ENCODE measurements around the gene LPIN3.

LPIN3 gene

DNA sequence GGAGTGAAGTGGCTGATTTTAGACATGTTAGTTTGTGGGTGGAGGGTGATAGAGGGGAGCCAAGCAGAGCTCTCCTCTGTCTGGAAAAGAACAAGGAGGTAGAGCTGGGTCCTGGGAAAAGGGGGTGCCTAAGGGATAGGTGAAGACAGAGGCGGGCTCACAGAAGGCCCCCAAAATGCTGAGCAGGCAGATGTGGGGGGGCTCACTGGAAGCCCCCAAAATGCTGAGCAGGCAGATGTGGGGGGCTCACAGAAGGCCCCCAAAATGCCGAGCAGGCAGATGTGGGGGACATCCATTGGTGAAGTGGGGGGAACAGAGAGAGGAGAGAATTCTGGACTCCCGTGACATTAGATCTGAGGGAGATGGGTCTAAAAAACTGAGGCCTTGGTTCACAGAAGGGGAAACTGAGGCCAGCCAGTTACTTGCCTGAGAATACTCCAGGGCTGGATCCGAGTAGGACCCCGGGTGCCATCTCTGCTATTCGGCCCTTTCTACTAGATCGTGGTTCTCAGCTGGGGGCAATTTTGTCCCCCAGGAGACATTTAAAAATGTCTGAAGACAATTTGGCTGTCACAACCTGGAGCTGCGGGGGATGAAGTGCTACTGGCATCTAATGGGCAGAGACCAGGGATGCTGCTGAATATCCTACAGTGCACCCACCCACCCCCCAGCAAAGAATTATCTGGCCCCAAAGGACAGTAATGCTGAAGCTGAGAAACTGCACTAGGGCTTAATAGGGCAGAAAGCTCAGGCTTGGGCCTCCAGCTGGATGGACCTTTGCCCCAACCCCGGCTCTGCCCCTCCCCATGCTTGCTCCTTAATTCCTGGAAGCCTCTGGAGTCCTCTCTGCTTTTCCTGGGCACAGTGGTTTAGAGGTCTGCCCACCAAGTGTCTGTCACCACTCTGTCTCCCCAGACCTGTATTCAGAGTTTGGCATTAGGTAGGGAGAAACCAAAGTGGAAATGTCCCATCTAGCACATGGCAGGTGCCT is 2.1 kb downstream of the LPIN3 start:
- H3K9ac ChIP-seq (ENCODE audit: low read length) = no peak overlapping the region
- H3K9me3 ChIP-seq (ENCODE audit: control insufficient read depth, insufficient read depth, low read depth, low read length) = no peaks in the 10 kb centered on the region
- H3K36me3 ChIP-seq (ENCODE audit: control insufficient read depth, insufficient read depth, low read length) = no peaks in the 10 kb centered on the region
- no peak overlapping the region for H3K4me3 ChIP-seq (ENCODE audit: low read depth, low read length)
- peaks cover 10% of the 10 kb centered on the region for H3K27me3 ChIP-seq (ENCODE audit: control insufficient read depth, insufficient read depth, low read length)
- H3K4me1 ChIP-seq (ENCODE audit: control insufficient read depth, insufficient read depth, low read length) = peaks cover 20% of the 10 kb centered on the region
- H3K27ac ChIP-seq (ENCODE audit: low read depth, low read length) = no peak overlapping the region

- Histone ChIP-seq H3K4me1 (ENCODE audit: control insufficient read depth, insufficient read depth, low read length) (peaks cover 18% of the 10 kb centered on the region), H3K9me3 (ENCODE audit: control insufficient read depth, insufficient read depth, low read depth, low read length) (no peaks in the 10 kb centered on the region), H3K9ac (ENCODE audit: low read length) (no peak overlapping the region), H3K36me3 (ENCODE audit: control insufficient read depth, insufficient read depth, low read length) (no peaks in the 10 kb centered on the region), H3K27ac (ENCODE audit: low read depth, low read length) (no peak overlapping the region), H3K27me3 (ENCODE audit: control insufficient read depth, insufficient read depth, low read length) (peaks cover 3% of the 10 kb centered on the region), H3K4me3 (ENCODE audit: low read depth, low read length) (no peak overlapping the region)
Measured at GRCh38 chr20:41344477-41344876, 3.9 kb downstream of the LPIN3 start.

- Histone ChIP-seq H3K9me3 (ENCODE audit: control insufficient read depth, insufficient read depth, low read depth, low read length) (no peaks in the 10 kb centered on the region), H3K9ac (ENCODE audit: low read length) (no peak overlapping the region), H3K27me3 (ENCODE audit: control insufficient read depth, insufficient read depth, low read length) (no peaks in the 10 kb centered on the region), H3K36me3 (ENCODE audit: control insufficient read depth, insufficient read depth, low read length) (no peaks in the 10 kb centered on the region), H3K4me1 (ENCODE audit: control insufficient read depth, insufficient read depth, low read length) (peaks cover 14% of the 10 kb centered on the region), H3K4me3 (ENCODE audit: low read depth, low read length) (no peak overlapping the region), H3K27ac (ENCODE audit: low read depth, low read length) (no peak overlapping the region)
Measured at GRCh38 chr20:41344938-41345728, 4.5 kb downstream of the LPIN3 start.

- Histone ChIP-seq H3K9ac (ENCODE audit: low read length) (no peak overlapping the region), H3K9me3 (ENCODE audit: control insufficient read depth, insufficient read depth, low read depth, low read length) (no peaks in the 10 kb centered on the region), H3K27me3 (ENCODE audit: control insufficient read depth, insufficient read depth, low read length) (no peaks in the 10 kb centered on the region), H3K27ac (ENCODE audit: low read depth, low read length) (no peak overlapping the region), H3K36me3 (ENCODE audit: control insufficient read depth, insufficient read depth, low read length) (no peaks in the 10 kb centered on the region), H3K4me3 (ENCODE audit: low read depth, low read length) (no peak overlapping the region), H3K4me1 (ENCODE audit: control insufficient read depth, insufficient read depth, low read length) (peaks cover 14% of the 10 kb centered on the region)
Measured at GRCh38 chr20:41345729-41346067, 5.1 kb downstream of the LPIN3 start.

GRCh38 chr20:41347523-41348429 is 7.2 kb downstream of the LPIN3 start:
- Histone ChIP-seq H3K4me3 (ENCODE audit: low read depth, low read length) (no peak overlapping the region), H3K36me3 (ENCODE audit: control insufficient read depth, insufficient read depth, low read length) (no peaks in the 10 kb centered on the region), H3K4me1 (ENCODE audit: control insufficient read depth, insufficient read depth, low read length) (peaks cover 7% of the 10 kb centered on the region; the same call in 1 of the 2 replicates), H3K27ac (ENCODE audit: low read depth, low read length) (no peak overlapping the region), H3K9me3 (ENCODE audit: control insufficient read depth, insufficient read depth, low read depth, low read length) (no peaks in the 10 kb centered on the region), H3K9ac (ENCODE audit: low read length) (no peak overlapping the region), H3K27me3 (ENCODE audit: control insufficient read depth, insufficient read depth, low read length) (no peaks in the 10 kb centered on the region)

- H3K27ac ChIP-seq (ENCODE audit: low read depth, low read length) = no peak overlapping the region
- peaks cover 7% of the 10 kb centered on the region; the same call in 1 of the 2 replicates for H3K4me1 ChIP-seq (ENCODE audit: control insufficient read depth, insufficient read depth, low read length)
- H3K9me3 ChIP-seq (ENCODE audit: control insufficient read depth, insufficient read depth, low read depth, low read length) = no peaks in the 10 kb centered on the region
- H3K4me3 ChIP-seq (ENCODE audit: low read depth, low read length) = no peak overlapping the region
- H3K36me3 ChIP-seq (ENCODE audit: control insufficient read depth, insufficient read depth, low read length) = no peaks in the 10 kb centered on the region
- no peak overlapping the region for H3K9ac ChIP-seq (ENCODE audit: low read length)
- H3K27me3 ChIP-seq (ENCODE audit: control insufficient read depth, insufficient read depth, low read length) = no peaks in the 10 kb centered on the region
Measured at GRCh38 chr20:41348430-41349172, 8.0 kb downstream of the LPIN3 start.

DNA sequence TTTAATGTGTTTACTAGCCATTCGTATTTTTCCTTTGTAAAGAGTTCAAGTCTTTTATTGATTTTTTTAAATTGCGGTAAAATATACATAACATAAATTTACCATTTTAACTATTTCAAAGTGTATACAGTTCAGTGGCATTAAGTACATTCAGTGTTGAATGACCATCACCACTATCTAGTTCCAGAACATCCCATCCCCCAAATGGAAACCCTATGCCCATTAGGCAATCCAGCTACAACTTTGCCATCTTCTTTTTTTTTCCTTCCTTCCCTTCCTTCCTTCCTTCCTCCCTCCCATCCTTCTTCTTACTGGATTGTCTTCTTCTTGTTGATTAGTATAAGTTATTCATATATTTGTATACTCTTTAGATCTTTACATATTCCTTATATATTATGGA is 8.6 kb downstream of the LPIN3 start:
- Histone ChIP-seq H3K36me3 (ENCODE audit: control insufficient read depth, insufficient read depth, low read length) (no peaks in the 10 kb centered on the region), H3K9ac (ENCODE audit: low read length) (no peak overlapping the region), H3K4me1 (ENCODE audit: control insufficient read depth, insufficient read depth, low read length) (peaks cover 7% of the 10 kb centered on the region; the same call in 1 of the 2 replicates), H3K9me3 (ENCODE audit: control insufficient read depth, insufficient read depth, low read depth, low read length) (no peaks in the 10 kb centered on the region), H3K27me3 (ENCODE audit: control insufficient read depth, insufficient read depth, low read length) (no peaks in the 10 kb centered on the region), H3K4me3 (ENCODE audit: low read depth, low read length) (no peak overlapping the region), H3K27ac (ENCODE audit: low read depth, low read length) (no peak overlapping the region)

GRCh38 chr20:41349943-41350342 is 9.3 kb downstream of the LPIN3 start:
- H3K4me3 ChIP-seq (ENCODE audit: low read depth, low read length) = no peak overlapping the region
- H3K4me1 ChIP-seq (ENCODE audit: control insufficient read depth, insufficient read depth, low read length) = peaks cover 7% of the 10 kb centered on the region; the same call in 1 of the 2 replicates
- H3K27me3 ChIP-seq (ENCODE audit: control insufficient read depth, insufficient read depth, low read length) = no peaks in the 10 kb centered on the region
- no peaks in the 10 kb centered on the region for H3K9me3 ChIP-seq (ENCODE audit: control insufficient read depth, insufficient read depth, low read depth, low read length)
- H3K9ac ChIP-seq (ENCODE audit: low read length) = no peak overlapping the region
- no peak overlapping the region for H3K27ac ChIP-seq (ENCODE audit: low read depth, low read length)
- no peaks in the 10 kb centered on the region for H3K36me3 ChIP-seq (ENCODE audit: control insufficient read depth, insufficient read depth, low read length)

- Histone ChIP-seq H3K4me1 (ENCODE audit: control insufficient read depth, insufficient read depth, low read length) (peaks cover 7% of the 10 kb centered on the region; the same call in 1 of the 2 replicates), H3K4me3 (ENCODE audit: low read depth, low read length) (no peak overlapping the region), H3K27me3 (ENCODE audit: control insufficient read depth, insufficient read depth, low read length) (no peaks in the 10 kb centered on the region), H3K9me3 (ENCODE audit: control insufficient read depth, insufficient read depth, low read depth, low read length) (no peaks in the 10 kb centered on the region), H3K27ac (ENCODE audit: low read depth, low read length) (no peak overlapping the region), H3K9ac (ENCODE audit: low read length) (no peak overlapping the region), H3K36me3 (ENCODE audit: control insufficient read depth, insufficient read depth, low read length) (no peaks in the 10 kb centered on the region)
Measured at GRCh38 chr20:41350408-41350962, 9.9 kb downstream of the LPIN3 start.

GRCh38 chr20:41352106-41352505 is 11.5 kb downstream of the LPIN3 start:
- H3K9ac ChIP-seq (ENCODE audit: low read length) = no peak overlapping the region
- peaks cover 6% of the 10 kb centered on the region; the same call in 1 of the 2 replicates for H3K4me1 ChIP-seq (ENCODE audit: control insufficient read depth, insufficient read depth, low read length)
- H3K27me3 ChIP-seq (ENCODE audit: control insufficient read depth, insufficient read depth, low read length) = no peaks in the 10 kb centered on the region
- H3K36me3 ChIP-seq (ENCODE audit: control insufficient read depth, insufficient read depth, low read length) = peaks cover 3% of the 10 kb centered on the region; the same call in 1 of the 2 replicates
- H3K4me3 ChIP-seq (ENCODE audit: low read depth, low read length) = no peak overlapping the region
- no peak overlapping the region for H3K27ac ChIP-seq (ENCODE audit: low read depth, low read length)
- no peaks in the 10 kb centered on the region for H3K9me3 ChIP-seq (ENCODE audit: control insufficient read depth, insufficient read depth, low read depth, low read length)
